HepG2 (cell line): ENCODE data around the gene SYNJ2.

Experiments used
- BCL3 ChIP-seq: sonication (generic); formaldehyde crosslinking; IDR thresholded peaks from 2 replicates; pipeline ENCODE4 v1.5.1; 2020; ENCODE audit warnings: mild to moderate bottlenecking, missing genetic modification reagents, moderate library complexity
- CBFB ChIP-seq: sonication (generic); formaldehyde crosslinking; IDR thresholded peaks from 2 replicates; pipeline ENCODE4 v1.4.0; 2020; ENCODE audit warnings: missing genetic modification reagents
- FOXJ3 ChIP-seq: sonication (generic); formaldehyde crosslinking; IDR thresholded peaks from 2 replicates; pipeline ENCODE4 v1.4.0; 2020; ENCODE audit warnings: missing genetic modification reagents, mild to moderate bottlenecking, borderline replicate concordance
- GABPA ChIP-seq, 2 experiments: IDR thresholded peaks; 2 replicates each; pipeline ENCODE4 v1.6.1; 2011 to 2016; ENCODE audit warnings: low read depth in 2 of 2, low read length in 1 of 2, missing biosample characterization in 1 of 2, missing genetic modification characterization in 1 of 2
- PBX3 ChIP-seq: sonication (generic); formaldehyde crosslinking; IDR thresholded peaks from 2 replicates; pipeline ENCODE4 v1.8.1; 2023; ENCODE audit warnings: missing genetic modification reagents, inconsistent platforms, borderline replicate concordance
- SIN3A ChIP-seq: IDR thresholded peaks from 2 replicates; pipeline ENCODE4 v1.6.1; 2011; ENCODE audit warnings: low read depth, mild to moderate bottlenecking, control low read depth, low read length, borderline replicate concordance
- TCF12 ChIP-seq, 2 experiments: fragments of 450-650 bp in 1 of 2; sonication (generic) in 1 of 2; formaldehyde crosslinking in 1 of 2; IDR thresholded peaks; 2 replicates each; pipeline versions ENCODE4 v1.6.1 to v1.8.0; 2017 to 2022; ENCODE audit warnings: antibody characterized with exemption in 1 of 2, mild to moderate bottlenecking in 1 of 2, missing genetic modification reagents in 1 of 2, moderate library complexity in 1 of 2
- ZFX ChIP-seq: sonication (generic); formaldehyde crosslinking; IDR thresholded peaks from 2 replicates; pipeline ENCODE4 v1.4.0; 2020; ENCODE audit warnings: mild to moderate bottlenecking, low read depth, missing genetic modification reagents, moderate library complexity

GRCh38 chr6:158011478-158011920 is 29.8 kb downstream of the SYNJ2 start:
- TF ChIP-seq PBX3 (CRISPR knock-in tag), result no peak
- TF ChIP-seq BCL3 (CRISPR knock-in tag), result no peak
- TF ChIP-seq GABPA (IDR thresholded peaks at IDR 0.05; ENCODE audit: low read depth, low read length), result no peak
- no peak for TF ChIP-seq GABPA (CRISPR knock-in tag; IDR thresholded peaks at IDR 0.05; ENCODE audit: low read depth)
- peak; percentile 96 for TF ChIP-seq CBFB (CRISPR knock-in tag)
- no peak for TF ChIP-seq SIN3A
- peak; percentile 99; the same call in 1 of the 2 replicates for TF ChIP-seq FOXJ3 (CRISPR knock-in tag)
- peak; percentile 66; the same call in 1 of the 2 replicates for TF ChIP-seq ZFX (CRISPR knock-in tag)
- no peak for TF ChIP-seq TCF12 (IDR thresholded peaks at IDR 0.05)
- TF ChIP-seq TCF12 (CRISPR knock-in tag; IDR thresholded peaks at IDR 0.05), result peak; percentile 80
